PFSK-1 (cell line): Measurements from ENCODE around the gene CHRNA9.

Experiments
- POLR2AphosphoS5 ChIP-seq: IDR thresholded peaks from 2 replicates; pipeline ENCODE4 v1.6.1; 2012; ENCODE audit warnings: low read depth, mild to moderate bottlenecking, control low read depth, low read length, moderate library complexity
- REST ChIP-seq, 2 experiments: IDR thresholded peaks; 2 replicates each; pipeline versions ENCODE4 v1.6.1 to v1.8.0; 2011 to 2012; ENCODE audit warnings: low read depth in 2 of 2, low read length in 2 of 2, control low read depth in 1 of 2, inconsistent platforms in 1 of 2, mild to moderate bottlenecking in 1 of 2, moderate library complexity in 1 of 2; ENCODE audit not compliant: insufficient read depth in 1 of 2

GRCh38 chr4:40308528-40309122 lies 26.5 kb upstream of the CHRNA9 start:
- no peak for TF ChIP-seq POLR2AphosphoS5
- TF ChIP-seq REST (IDR thresholded peaks at IDR 0.05; ENCODE audit: insufficient read depth in 1 of 2, low read depth in 2 of 2, low read length in 2 of 2) = no peak
